ENCODE data around the gene PLAAT3. TPM values are rescaled to one million over a fixed set of nuclear protein-coding genes. Genes with fewer than 3 reads are reported as not detected.
"Not testable (repeated sequence)": the region's sequence is repeated elsewhere in the genome, so short reads cannot be mapped to it uniquely, and the experiment has no call there.

PLAAT3 gene
- total RNA-seq, 1 donor from 2014 or later: 15.5 TPM

GRCh38 chr11:63602290-63603179 lies 11.7 kb downstream of the PLAAT3 start:
- not testable (repeated sequence) for H3K9me3 Mint-ChIP-seq (ENCODE audit: unreplicated experiment); H4K20me1 ChIP-seq (ENCODE audit: insufficient read depth, low read length); H3K27ac Mint-ChIP-seq (ENCODE audit: unreplicated experiment); H3K27me3 ChIP-seq (ENCODE audit: insufficient read depth, low read length); H3K4me3 Mint-ChIP-seq (ENCODE audit: unreplicated experiment); H3K9ac ChIP-seq (ENCODE audit: low read length); H3K36me3 ChIP-seq (ENCODE audit: insufficient read depth, low read length); H3K79me2 ChIP-seq (ENCODE audit: insufficient read depth, low read length); H3K36me3 Mint-ChIP-seq (ENCODE audit: low read depth, unreplicated experiment); H3K27ac ChIP-seq (ENCODE audit: low read depth, low read length); FAIRE-seq; H3K9me3 ChIP-seq (ENCODE audit: insufficient read depth, low read depth, low read length); H3K4me1 ChIP-seq (ENCODE audit: insufficient read depth, low read length); H3K4me3 ChIP-seq (ENCODE audit: insufficient read depth, low read depth, low read length); H3K27me3 Mint-ChIP-seq (ENCODE audit: low read depth, unreplicated experiment)
- Histone ChIP-seq H2AFZ (ENCODE audit: low read depth, low read length) (peak overlapping the region; percentile 53), H3K4me2 (ENCODE audit: low read length) (peak overlapping the region; percentile 15)
- H3K4me1 Mint-ChIP-seq (ENCODE audit: low read depth, unreplicated experiment): peaks cover 15% of the 10 kb centered on the region
- peak; percentile 83 for DNase-seq (ENCODE audit: low read depth)

GRCh38 chr11:63599211-63600122 lies 14.8 kb downstream of the PLAAT3 start:
- Histone ChIP-seq H2AFZ (ENCODE audit: low read depth, low read length) (no peak overlapping the region), H3K27me3 (ENCODE audit: insufficient read depth, low read length) (no peaks in the 10 kb centered on the region), H3K9ac (ENCODE audit: low read length) (no peak overlapping the region), H3K79me2 (ENCODE audit: insufficient read depth, low read length) (no peaks in the 10 kb centered on the region), H3K9me3 (ENCODE audit: insufficient read depth, low read depth, low read length) (no peaks in the 10 kb centered on the region), H3K4me2 (ENCODE audit: low read length) (no peak overlapping the region), H3K4me1 (ENCODE audit: insufficient read depth, low read length) (peaks cover 7% of the 10 kb centered on the region), H3K4me3 (ENCODE audit: insufficient read depth, low read depth, low read length) (no peak overlapping the region), H3K27ac (ENCODE audit: low read depth, low read length) (no peak overlapping the region), H4K20me1 (ENCODE audit: insufficient read depth, low read length) (no peaks in the 10 kb centered on the region), H3K36me3 (ENCODE audit: insufficient read depth, low read length) (no peaks in the 10 kb centered on the region)
- no peaks in the 10 kb centered on the region for H3K27me3 Mint-ChIP-seq (ENCODE audit: low read depth, unreplicated experiment)
- no peak overlapping the region for H3K4me3 Mint-ChIP-seq (ENCODE audit: unreplicated experiment)
- peaks cover 8% of the 10 kb centered on the region for H3K36me3 Mint-ChIP-seq (ENCODE audit: low read depth, unreplicated experiment)
- peaks cover 19% of the 10 kb centered on the region for H3K4me1 Mint-ChIP-seq (ENCODE audit: low read depth, unreplicated experiment)
- no peak overlapping the region for H3K27ac Mint-ChIP-seq (ENCODE audit: unreplicated experiment)
- DNase-seq (ENCODE audit: low read depth) (peak; percentile 57), FAIRE-seq (no peak)
- peaks cover 4% of the 10 kb centered on the region for H3K9me3 Mint-ChIP-seq (ENCODE audit: unreplicated experiment)
- TF ChIP-seq CTCF (IDR thresholded peaks at IDR 0.05; ENCODE audit: insufficient read depth, low read depth, low read length) (no peak), EZH2 (IDR thresholded peaks at IDR 0.05; ENCODE audit: insufficient read depth, low read length) (no peak)

GRCh38 chr11:63598556-63598955 lies 15.7 kb downstream of the PLAAT3 start:
- Histone ChIP-seq H3K9me3 (ENCODE audit: insufficient read depth, low read depth, low read length) (no peaks in the 10 kb centered on the region), H3K9ac (ENCODE audit: low read length) (no peak overlapping the region), H4K20me1 (ENCODE audit: insufficient read depth, low read length) (no peaks in the 10 kb centered on the region), H2AFZ (ENCODE audit: low read depth, low read length) (no peak overlapping the region), H3K36me3 (ENCODE audit: insufficient read depth, low read length) (no peaks in the 10 kb centered on the region), H3K4me2 (ENCODE audit: low read length) (no peak overlapping the region), H3K4me3 (ENCODE audit: insufficient read depth, low read depth, low read length) (no peak overlapping the region), H3K4me1 (ENCODE audit: insufficient read depth, low read length) (peaks cover 6% of the 10 kb centered on the region), H3K27me3 (ENCODE audit: insufficient read depth, low read length) (no peaks in the 10 kb centered on the region), H3K27ac (ENCODE audit: low read depth, low read length) (no peak overlapping the region), H3K79me2 (ENCODE audit: insufficient read depth, low read length) (no peaks in the 10 kb centered on the region)
- peaks cover 8% of the 10 kb centered on the region for H3K36me3 Mint-ChIP-seq (ENCODE audit: low read depth, unreplicated experiment)
- H3K27me3 Mint-ChIP-seq (ENCODE audit: low read depth, unreplicated experiment): no peaks in the 10 kb centered on the region
- peaks cover 4% of the 10 kb centered on the region for H3K9me3 Mint-ChIP-seq (ENCODE audit: unreplicated experiment)
- H3K27ac Mint-ChIP-seq (ENCODE audit: unreplicated experiment): no peak overlapping the region
- TF ChIP-seq CTCF (IDR thresholded peaks at IDR 0.05; ENCODE audit: insufficient read depth, low read depth, low read length): no peak
- no peak for TF ChIP-seq EZH2 (IDR thresholded peaks at IDR 0.05; ENCODE audit: insufficient read depth, low read length)
- FAIRE-seq (no peak), DNase-seq (ENCODE audit: low read depth) (no peak)
- H3K4me3 Mint-ChIP-seq (ENCODE audit: unreplicated experiment): no peak overlapping the region
- peaks cover 19% of the 10 kb centered on the region for H3K4me1 Mint-ChIP-seq (ENCODE audit: low read depth, unreplicated experiment)
